ENCODE results near the gene ST3GAL2.
"Not testable (repeated sequence)": the region's sequence is repeated elsewhere in the genome, so short reads cannot be mapped to it uniquely, and the experiment has no call there.

The ST3GAL2 gene

DNA sequence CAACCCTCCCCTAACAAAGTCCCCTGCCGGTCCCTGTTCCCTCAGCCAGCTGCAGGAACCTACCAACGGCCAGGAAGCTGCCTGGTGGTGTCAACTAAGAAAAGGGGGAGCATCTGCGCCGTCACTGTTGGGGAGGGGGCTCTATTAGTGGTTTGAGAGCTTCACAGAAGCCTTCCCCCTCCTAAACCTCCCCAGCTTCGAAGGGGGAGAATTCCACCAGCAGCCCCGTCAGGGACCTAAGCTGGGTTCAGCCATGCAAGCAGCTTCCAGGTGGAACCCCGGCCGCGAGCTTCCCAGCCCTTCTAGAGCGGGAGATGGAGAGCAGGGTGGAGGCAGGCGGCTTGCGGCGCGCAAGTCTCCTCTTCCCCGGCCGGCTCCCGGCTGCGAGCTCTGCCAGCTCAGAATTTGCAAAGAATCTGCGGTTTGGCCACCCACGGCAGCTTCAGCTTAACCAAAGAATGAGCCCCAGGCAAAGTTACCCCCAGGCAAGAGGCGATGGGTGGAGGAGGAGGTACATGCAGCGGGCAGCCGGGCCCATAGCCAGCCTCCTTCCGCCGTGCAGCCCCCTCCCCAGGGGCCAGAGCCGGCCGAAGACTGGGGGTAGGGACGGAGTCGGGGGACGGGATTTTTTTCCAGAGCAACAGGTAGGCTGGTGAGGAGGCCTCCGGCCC, 58.5 kb downstream of the ST3GAL2 start:
- DNase-seq: no peak

- DNase-seq: no peak
Observed at GRCh38 chr16:70378869-70379493, 59.9 kb downstream of the ST3GAL2 start.

- no peak for DNase-seq
Observed at GRCh38 chr16:70377782-70378181, 61.1 kb downstream of the ST3GAL2 start.

DNA sequence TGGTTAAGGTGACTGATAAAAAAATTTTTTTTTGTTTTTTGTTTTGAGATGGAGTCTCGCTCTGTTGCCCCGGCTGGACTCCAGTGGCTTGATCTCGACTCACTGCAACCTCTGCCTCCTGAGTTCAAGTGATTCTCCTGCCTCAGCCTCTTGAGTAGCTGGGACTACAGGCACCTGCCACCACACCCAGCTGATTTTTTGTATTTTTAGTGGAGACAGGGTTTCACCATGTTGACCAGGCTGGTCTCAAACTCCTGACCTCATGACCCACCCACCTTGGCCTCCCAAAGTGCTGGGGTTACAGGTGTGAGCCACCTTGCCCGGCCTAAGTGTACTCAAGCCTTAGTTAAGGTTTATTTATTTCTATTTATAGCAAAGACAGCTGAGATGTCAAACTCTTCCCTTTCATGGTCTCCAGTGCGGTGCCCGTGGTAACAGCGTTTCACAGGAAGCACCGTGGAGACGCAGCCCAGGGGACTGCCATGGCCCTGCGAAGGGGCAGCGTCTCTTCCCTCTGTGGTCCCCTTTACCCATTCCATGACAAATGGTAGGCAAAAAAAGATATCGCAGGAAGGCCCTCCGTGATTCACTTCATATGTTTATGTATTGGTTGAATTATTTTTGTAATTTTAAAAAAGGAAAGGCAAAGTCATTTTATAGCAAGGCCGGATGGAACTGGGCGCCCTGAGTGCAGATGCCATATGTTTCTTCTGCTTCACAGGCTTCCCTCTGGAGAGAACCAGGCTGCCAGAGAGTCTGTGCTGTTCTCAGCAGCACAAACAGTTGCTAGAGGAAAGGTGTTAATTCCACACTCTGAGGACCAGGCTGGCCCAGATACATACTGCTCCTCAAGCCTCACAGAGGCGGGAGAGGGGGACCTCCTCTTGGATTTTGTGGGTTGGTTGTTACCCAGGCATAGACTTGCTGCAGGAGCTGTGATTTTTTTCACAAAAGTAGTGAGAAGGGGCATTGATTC, 63.0 kb downstream of the ST3GAL2 start:
- no peak for DNase-seq

- no peak for DNase-seq
Observed at GRCh38 chr16:70374213-70374612, 64.7 kb downstream of the ST3GAL2 start.

- no peak for DNase-seq
Observed at GRCh38 chr16:70372921-70373728, 65.8 kb downstream of the ST3GAL2 start.

- DNase-seq: no peak
Observed at GRCh38 chr16:70370924-70371323, 68.0 kb downstream of the ST3GAL2 start.

DNA sequence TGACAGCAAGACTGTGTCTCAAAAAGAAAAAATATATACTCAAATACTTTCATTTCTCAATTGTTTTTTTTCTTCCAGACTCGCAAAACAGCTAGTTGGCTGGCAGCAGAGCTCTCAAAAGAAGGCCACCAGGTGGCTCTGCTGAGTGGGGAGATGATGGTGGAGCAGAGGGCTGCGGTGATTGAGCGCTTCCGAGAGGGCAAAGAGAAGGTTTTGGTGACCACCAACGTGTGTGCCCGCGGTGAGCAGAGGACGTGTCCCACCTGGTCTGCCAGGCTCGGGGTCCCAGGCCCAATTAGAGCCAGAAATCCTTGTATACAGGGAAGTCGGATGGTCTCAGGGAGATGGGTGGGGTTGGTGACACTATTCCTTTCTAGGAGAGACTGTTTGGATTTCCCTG, 68.8 kb downstream of the ST3GAL2 start:
- not testable (repeated sequence) for DNase-seq

DNA sequence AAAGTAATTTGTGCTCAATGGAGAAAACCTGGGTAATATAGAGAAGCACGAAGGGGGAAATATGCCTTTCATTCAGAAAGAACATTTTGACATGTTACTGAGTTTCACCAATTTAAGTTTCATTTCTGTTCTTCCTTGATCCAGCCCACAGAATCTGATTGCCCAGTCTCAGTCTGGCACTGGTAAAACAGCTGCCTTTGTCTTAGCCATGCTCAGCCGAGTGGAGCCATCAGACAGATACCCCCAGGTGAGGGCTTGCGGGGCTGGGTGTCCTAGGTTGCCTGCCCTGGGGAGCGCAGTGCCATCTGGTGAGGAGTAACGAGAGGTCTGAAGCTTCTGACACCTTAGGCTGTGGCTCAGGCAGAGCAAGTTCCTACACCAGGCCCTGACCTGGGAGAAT, 74.5 kb downstream of the ST3GAL2 start:
- DNase-seq: no peak

- DNase-seq: no peak
Observed at GRCh38 chr16:70359552-70359951, 79.3 kb downstream of the ST3GAL2 start.

DNA sequence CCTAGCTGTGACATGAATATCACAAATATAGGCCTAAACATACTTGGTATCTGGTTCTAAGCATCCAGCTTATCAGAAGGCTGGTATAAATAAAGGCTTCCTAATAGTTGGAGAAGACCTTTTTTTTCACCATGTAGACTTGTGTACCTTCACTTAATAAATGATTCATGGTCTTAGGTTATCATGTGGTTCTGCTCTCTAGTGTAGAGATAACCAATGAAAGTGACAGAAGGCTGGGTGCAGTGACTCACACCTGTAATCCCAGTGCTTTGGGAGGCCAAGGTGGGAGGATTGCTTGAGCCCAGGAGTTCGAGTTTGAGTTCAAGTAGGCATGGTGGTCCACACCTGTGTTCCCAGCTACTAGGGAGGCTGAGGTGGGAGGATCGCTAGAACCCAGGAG, 89.1 kb downstream of the ST3GAL2 start:
- no peak for DNase-seq

GRCh38 chr16:70348991-70349390, 89.9 kb downstream of the ST3GAL2 start:
- DNase-seq: no peak

GRCh38 chr16:70345840-70346239, 93.1 kb downstream of the ST3GAL2 start:
- no peak for DNase-seq

DNA sequence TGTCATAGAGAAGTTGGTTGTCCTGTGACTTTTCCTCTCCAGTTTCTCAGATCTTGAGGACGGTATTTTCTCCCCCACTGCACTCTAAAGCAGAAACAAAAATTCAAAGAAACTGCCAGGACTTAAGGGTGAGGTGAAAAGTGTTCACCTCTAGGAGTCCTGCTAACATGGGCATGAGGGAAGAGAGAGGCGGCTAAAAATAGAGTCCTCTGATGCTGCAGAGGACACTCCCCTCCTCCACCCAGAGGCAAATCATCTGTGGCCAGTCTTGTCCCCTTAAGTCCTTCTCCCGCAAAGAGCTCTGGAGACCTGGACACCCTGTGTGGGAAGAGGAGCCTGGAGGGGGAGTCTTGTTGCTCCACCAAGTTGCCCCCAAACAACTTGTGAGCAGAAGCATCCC, 96.9 kb downstream of the ST3GAL2 start:
- no peak for DNase-seq

DNA sequence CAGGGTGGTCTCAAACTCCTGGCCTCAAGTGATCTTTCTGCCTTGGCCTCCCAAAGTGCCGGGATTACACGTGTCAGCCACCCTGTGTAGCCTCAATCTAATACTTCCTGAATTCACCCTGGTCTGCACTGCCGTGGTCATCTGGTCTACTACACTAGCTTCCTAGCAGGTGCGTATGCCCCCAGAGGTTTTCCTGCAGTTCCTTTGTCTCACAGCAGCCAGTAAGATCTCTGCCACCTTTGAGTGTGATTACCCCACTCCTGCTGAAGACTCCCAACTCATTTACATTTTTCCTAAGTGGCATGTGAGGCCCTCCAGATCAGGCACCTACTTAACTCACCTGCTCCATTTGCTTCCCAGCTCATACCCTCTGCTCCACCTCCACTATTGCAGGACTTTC, 97.3 kb downstream of the ST3GAL2 start:
- no peak for DNase-seq

GRCh38 chr16:70337814-70338213, 101.1 kb downstream of the ST3GAL2 start:
- DNase-seq: no peak

DNA sequence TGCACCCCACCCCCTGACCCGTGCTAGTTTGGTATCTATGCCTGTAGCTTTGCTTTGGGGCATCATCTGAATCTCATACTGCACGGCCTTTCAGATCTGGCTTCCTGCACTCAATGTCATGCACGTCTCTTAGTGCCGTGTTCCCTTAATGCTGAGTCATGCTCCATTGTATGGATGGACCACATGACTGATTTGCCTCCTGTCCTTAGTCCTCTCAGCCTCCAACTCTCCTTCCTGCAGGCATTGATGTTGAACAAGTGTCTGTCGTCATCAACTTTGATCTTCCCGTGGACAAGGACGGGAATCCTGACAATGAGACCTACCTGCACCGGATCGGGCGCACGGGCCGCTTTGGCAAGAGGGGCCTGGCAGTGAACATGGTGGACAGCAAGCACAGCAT, 106.2 kb downstream of the ST3GAL2 start:
- not testable (repeated sequence) for DNase-seq

GRCh38 chr16:70331588-70332358, 107.1 kb downstream of the ST3GAL2 start:
- DNase-seq: no peak

DNA sequence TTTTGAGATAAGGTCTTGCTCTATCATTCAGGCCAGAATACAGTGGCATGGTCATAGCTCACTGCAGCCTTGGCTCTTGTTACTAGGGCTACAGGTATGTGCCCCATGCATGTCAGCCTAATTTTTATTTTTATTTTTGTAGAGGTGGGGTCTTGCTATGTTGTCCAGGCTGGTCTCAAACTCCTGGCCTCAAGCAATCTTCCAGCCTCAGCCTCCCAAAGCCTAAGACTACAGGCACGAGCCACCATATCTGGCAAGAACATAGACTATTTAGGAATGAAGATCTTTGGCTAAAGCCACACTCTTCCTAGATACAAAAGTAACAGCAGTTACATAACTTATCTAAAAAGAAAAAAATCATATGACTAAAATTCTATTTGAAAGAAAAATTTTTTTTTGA, 107.8 kb downstream of the ST3GAL2 start:
- no peak for DNase-seq
